ENCODE measurements around the gene RNF157. TPM values are rescaled to one million over a fixed set of nuclear protein-coding genes. Genes with fewer than 3 reads are reported as not detected.
A peak's percentile ranks its signal among the peaks of the same experiment; 100 is the strongest.

Gene RNF157
- total and polyA plus RNA-seq, 2 of the 13 experiments (the other 11 are each of a cell fraction or from before 2014, with no cell fraction given), result 0.44 to 1.5 TPM

DNA sequence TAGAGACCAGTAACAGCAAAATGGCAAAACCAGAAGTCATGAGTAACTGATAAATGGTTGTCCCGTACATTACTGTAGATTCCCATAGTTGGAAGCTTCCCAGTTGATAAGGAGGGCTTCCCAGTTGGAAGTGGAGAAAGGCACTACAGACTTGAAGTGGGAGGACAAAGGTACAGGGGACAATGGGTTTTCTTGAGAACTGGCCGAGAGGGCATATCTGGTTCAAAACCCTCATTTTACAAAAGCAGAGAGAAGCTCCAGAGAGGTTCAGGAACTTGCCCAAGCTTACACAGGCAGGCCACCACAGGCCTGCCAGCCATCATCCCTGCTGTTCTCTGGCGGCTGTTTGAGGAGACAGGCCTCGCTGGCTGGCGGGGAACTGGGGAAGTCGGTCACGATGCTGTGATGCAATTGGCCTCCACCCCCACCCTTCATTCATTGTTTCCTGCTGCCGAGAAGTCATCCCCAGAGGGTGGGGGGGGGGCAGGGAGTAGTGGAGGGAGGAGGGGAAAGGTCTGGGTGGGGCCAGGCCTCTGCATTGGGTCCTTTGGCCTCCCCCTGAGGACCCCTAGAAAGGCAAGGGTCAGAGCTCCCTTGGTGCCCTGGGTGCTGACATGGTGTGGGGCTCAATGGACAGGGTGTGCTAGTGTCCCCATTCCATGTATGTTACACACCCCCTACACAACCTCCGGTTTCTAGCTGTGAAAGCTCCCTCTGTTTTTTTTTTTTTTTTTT, 27.9 kb upstream of the RNF157 start (continued):
- TF ChIP-seq ZNF552 (CRISPR knock-in tag; IDR thresholded peaks at IDR 0.05; ENCODE audit: borderline replicate concordance), result no peak
- no peak for TF ChIP-seq FOXM1 (CRISPR knock-in tag; IDR thresholded peaks at IDR 0.05)
- no peak for TF ChIP-seq PAXIP1 (CRISPR knock-in tag; conservative IDR thresholded peaks at IDR 0.05)
- 0 out of 2 replicates have a peak, but pooled peaks have one; percentile 26 for TF ChIP-seq FOXA3 (CRISPR knock-in tag; IDR thresholded peaks at IDR 0.05)
- TF ChIP-seq, protein P1, sequence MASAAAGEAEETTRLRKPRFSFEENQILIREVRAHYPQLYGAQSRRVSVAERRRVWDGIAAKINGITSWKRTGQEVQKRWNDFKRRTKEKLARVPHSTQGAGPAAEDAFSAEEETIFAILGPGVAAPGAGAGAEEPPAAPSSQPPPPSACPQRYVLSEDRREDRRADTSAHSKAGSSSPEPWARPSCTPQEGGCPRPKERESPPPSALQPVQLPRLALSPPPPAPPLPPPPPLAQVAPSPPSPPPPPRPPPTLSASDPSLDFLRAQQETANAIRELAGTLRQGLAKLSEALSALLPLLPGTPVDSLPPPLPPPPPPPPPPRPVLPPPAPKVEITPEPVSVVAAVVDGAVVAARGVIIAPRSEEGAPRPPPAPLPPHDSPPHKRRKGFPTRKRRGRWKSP (CRISPR knock-in tag; IDR thresholded peaks at IDR 0.05), result no peak
- TF ChIP-seq TEAD3 (CRISPR knock-in tag; optimal IDR thresholded peaks at IDR 0.05; ENCODE audit: borderline replicate concordance), result no peak
- peak; percentile 79; the same call in 1 of the 2 replicates for TF ChIP-seq ZNF768 (CRISPR knock-in tag; IDR thresholded peaks at IDR 0.05)
- TF ChIP-seq HNRNPUL1 (IDR thresholded peaks at IDR 0.05; ENCODE audit: low read depth, low read length), result no peak
- TF ChIP-seq SP1 (IDR thresholded peaks at IDR 0.05), result no peak
- TF ChIP-seq SP1 (CRISPR knock-in tag; IDR thresholded peaks at IDR 0.05), result no peak
- no peak for TF ChIP-seq TMF1 (CRISPR knock-in tag; IDR thresholded peaks at IDR 0.05; ENCODE audit: low read depth)
- TF ChIP-seq ZMYM2 (CRISPR knock-in tag; IDR thresholded peaks at IDR 0.05), result no peak
- no peak for TF ChIP-seq KMT2B (CRISPR knock-in tag; IDR thresholded peaks at IDR 0.05)
- TF ChIP-seq SP5 (CRISPR knock-in tag; IDR thresholded peaks at IDR 0.05; ENCODE audit: borderline replicate concordance, low read depth), result no peak
- no peak for TF ChIP-seq AKAP8 (CRISPR knock-in tag; IDR thresholded peaks at IDR 0.05)
- TF ChIP-seq ZNF101 (CRISPR knock-in tag; IDR thresholded peaks at IDR 0.05; ENCODE audit: borderline replicate concordance, low read depth), result no peak
- no peak for TF ChIP-seq ZNF660 (CRISPR knock-in tag; IDR thresholded peaks at IDR 0.05; ENCODE audit: borderline replicate concordance, low read depth)
- TF ChIP-seq ZNF609 (CRISPR knock-in tag; IDR thresholded peaks at IDR 0.05; ENCODE audit: borderline replicate concordance), result no peak
- TF ChIP-seq ZC3H13 (CRISPR knock-in tag; IDR thresholded peaks at IDR 0.05), result no peak
- no peak for TF ChIP-seq ZNF430 (CRISPR knock-in tag; IDR thresholded peaks at IDR 0.05)
- no peak for TF ChIP-seq ZNF383 (CRISPR knock-in tag; IDR thresholded peaks at IDR 0.05; ENCODE audit: borderline replicate concordance)
